H9 (cell line): ENCODE data around the gene TFB1M. TPM values are rescaled to one million over a fixed set of nuclear protein-coding genes. Genes with fewer than 3 reads are reported as not detected.

Source experiments
- DNase-seq: peaks from one replicate; pipeline ENCODE4 v3.0.0-alpha.2; 2017
- H2AFZ ChIP-seq: one replicate; pipeline ENCODE4 v1.6.1; 2013; ENCODE audit warnings: mild to moderate bottlenecking, low read length, control low read depth, moderate library complexity
- H2AK5ac ChIP-seq: 2 replicates; pipeline ENCODE4 v1.6.1; 2013; ENCODE audit warnings: low read length, control low read depth, mixed read lengths; ENCODE audit not compliant: insufficient read length
- H2BK120ac ChIP-seq: one replicate; pipeline ENCODE4 v1.6.1; 2013; ENCODE audit warnings: low read depth, mild to moderate bottlenecking, low read length, control low read depth, inconsistent platforms; ENCODE audit not compliant: poor library complexity, severe bottlenecking
- H2BK12ac ChIP-seq: 2 replicates; pipeline ENCODE4 v1.6.1; 2013; ENCODE audit warnings: low read length, control low read depth, mixed read lengths, low read depth; ENCODE audit not compliant: insufficient read length
- H2BK15ac ChIP-seq: 2 replicates; pipeline ENCODE4 v1.6.1; 2013; ENCODE audit warnings: low read depth, low read length, control low read depth
- H2BK20ac ChIP-seq: one replicate; pipeline ENCODE4 v1.6.1; 2013; ENCODE audit warnings: low read depth, mild to moderate bottlenecking, low read length, control low read depth, inconsistent platforms; ENCODE audit not compliant: poor library complexity, severe bottlenecking
- H2BK5ac ChIP-seq: 2 replicates; pipeline ENCODE4 v1.6.1; 2013; ENCODE audit warnings: low read length, control low read depth, mixed read lengths; ENCODE audit not compliant: insufficient read length
- H3K14ac ChIP-seq: 2 replicates; pipeline ENCODE4 v1.6.1; 2013; ENCODE audit warnings: low read length, control low read depth; ENCODE audit not compliant: insufficient read depth
- H3K18ac ChIP-seq: 2 replicates; pipeline ENCODE4 v1.6.1; 2013; ENCODE audit warnings: low read depth, mild to moderate bottlenecking, mixed read lengths, low read length, control low read depth; ENCODE audit not compliant: insufficient read length
- H3K23ac ChIP-seq: 2 replicates; pipeline ENCODE4 v1.6.1; 2013; ENCODE audit warnings: low read length, control low read depth, mixed read lengths, low read depth; ENCODE audit not compliant: insufficient read length
- H3K23me2 ChIP-seq: 2 replicates; pipeline ENCODE4 v1.6.1; 2013; ENCODE audit warnings: low read depth, mild to moderate bottlenecking, mixed read lengths, low read length, control low read depth; ENCODE audit not compliant: insufficient read length, poor library complexity, severe bottlenecking
- H3K27ac ChIP-seq: 2 replicates; pipeline ENCODE4 v1.5.1; 2013; ENCODE audit warnings: low read length, control low read depth, mixed read lengths, low read depth; ENCODE audit not compliant: insufficient read length
- H3K27me3 ChIP-seq: 2 replicates; pipeline ENCODE4 v1.6.1; 2013; ENCODE audit warnings: low read length, control low read depth, inconsistent platforms; ENCODE audit not compliant: insufficient read depth
- H3K4ac ChIP-seq: 2 replicates; pipeline ENCODE4 v1.6.1; 2013; ENCODE audit warnings: low read depth, mild to moderate bottlenecking, control low read depth, inconsistent platforms, low read length, moderate library complexity
- H3K4me1 ChIP-seq: 2 replicates; pipeline ENCODE4 v1.6.1; 2013; ENCODE audit warnings: low read length, control low read depth, inconsistent platforms; ENCODE audit not compliant: insufficient read depth
- H3K4me2 ChIP-seq: 2 replicates; pipeline ENCODE4 v1.6.1; 2013; ENCODE audit warnings: low read length, control low read depth, mixed read lengths; ENCODE audit not compliant: insufficient read length, insufficient read depth
- H3K56ac ChIP-seq: 2 replicates; pipeline ENCODE4 v1.6.1; 2013; ENCODE audit warnings: low read depth, mild to moderate bottlenecking, mixed read lengths, low read length, control low read depth; ENCODE audit not compliant: insufficient read length
- H3K79me1 ChIP-seq: 2 replicates; pipeline ENCODE4 v1.6.1; 2013; ENCODE audit warnings: low read depth, mild to moderate bottlenecking, moderate library complexity, low read length, control low read depth, inconsistent platforms; ENCODE audit not compliant: insufficient read depth, poor library complexity, severe bottlenecking
- H3K79me2 ChIP-seq: 2 replicates; pipeline ENCODE4 v1.6.1; 2013; ENCODE audit warnings: low read length, control low read depth, inconsistent platforms; ENCODE audit not compliant: insufficient read depth
- H3K9ac ChIP-seq: 2 replicates; pipeline ENCODE4 v1.6.1; 2013; ENCODE audit warnings: low read length, control low read depth, mixed read lengths; ENCODE audit not compliant: insufficient read length; ENCODE audit errors: extremely low read depth
- H3K9me3 ChIP-seq: one replicate; pipeline ENCODE4 v1.6.1; 2013; ENCODE audit warnings: low read depth, low read length, inconsistent platforms; ENCODE audit not compliant: control insufficient read depth
- H3T11ph ChIP-seq: one replicate; pipeline ENCODE4 v1.6.1; 2013; ENCODE audit warnings: mild to moderate bottlenecking, low read length, control low read depth, inconsistent platforms
- H4K20me1 ChIP-seq: one replicate; pipeline ENCODE4 v1.6.1; 2013; ENCODE audit not compliant: control insufficient read depth, insufficient read length, insufficient read depth
- H4K5ac ChIP-seq: 2 replicates; pipeline ENCODE4 v1.6.1; 2013; ENCODE audit warnings: low read depth, mild to moderate bottlenecking, mixed read lengths, low read length, control low read depth; ENCODE audit not compliant: insufficient read length
- H4K8ac ChIP-seq: replicated peaks from 2 replicates; pipeline ENCODE4 v1.6.1; 2013; ENCODE audit warnings: low read length, control low read depth, mixed read lengths, low read depth; ENCODE audit not compliant: insufficient read length
- H4K91ac ChIP-seq: 2 replicates; pipeline ENCODE4 v1.6.1; 2013; ENCODE audit warnings: low read depth, mild to moderate bottlenecking, moderate library complexity, mixed read lengths, low read length, control low read depth; ENCODE audit not compliant: insufficient read length
- H3K27ac Mint-ChIP-seq, 3 experiments: 2 replicates in 2 of 3; 3 replicates in 1 of 3; pipeline ENCODE4 v1.8.0; 2020 to 2021; ENCODE audit warnings: mixed read lengths in 3 of 3, mild to moderate bottlenecking in 1 of 3, moderate library complexity in 1 of 3
- H3K27me3 Mint-ChIP-seq: 2 replicates; pipeline ENCODE4 v1.8.0; 2021; ENCODE audit warnings: low read depth, mild to moderate bottlenecking, moderate library complexity, mixed read lengths
- H3K36me3 Mint-ChIP-seq, 3 experiments: 2 replicates in 2 of 3; 3 replicates in 1 of 3; pipeline ENCODE4 v1.8.0; 2020 to 2021; ENCODE audit warnings: low read depth in 3 of 3, mixed read lengths in 3 of 3; ENCODE audit not compliant: insufficient read depth in 1 of 3
- H3K4me1 Mint-ChIP-seq, 2 experiments: 2 replicates each; pipeline ENCODE4 v1.8.0; 2020; ENCODE audit warnings: mixed read lengths in 2 of 2
- H3K4me3 Mint-ChIP-seq, 2 experiments: 2 replicates in 1 of 2; 3 replicates in 1 of 2; pipeline ENCODE4 v1.8.0; 2020 to 2021; ENCODE audit warnings: mild to moderate bottlenecking in 2 of 2, mixed read lengths in 2 of 2, moderate library complexity in 1 of 2
- H3K9me3 Mint-ChIP-seq, 2 experiments: 2 replicates in 1 of 2; 3 replicates in 1 of 2; pipeline ENCODE4 v1.8.0; 2020; ENCODE audit warnings: mild to moderate bottlenecking in 2 of 2, mixed read lengths in 2 of 2, moderate library complexity in 1 of 2
- WGBS: extraction: QIAGEN DNeasy Blood & Tissue Kit; methylation state at CpG from one replicate; pipeline ENCODE4 v1.1.7; 2013; ENCODE audit warnings: missing lambda C conversion rate, low lambda C conversion rate, mixed read lengths; ENCODE audit not compliant: insufficient read length; ENCODE audit errors: extremely low coverage; 5-methylcytosine and 5-hydroxymethylcytosine counted together
- total RNA-seq: library from RNA; stranded (reverse); gene quantifications from 2 replicates; pipeline ENCODE4 v1.2.1, GENCODE V29; 2021
- TF ChIP-seq, protein P1 (sequence below): fragments of 200-600 bp; sonication (generic); conservative IDR thresholded peaks from 3 replicates; pipeline ENCODE4 v1.8.0; 2021; ENCODE audit warnings: antibody characterized with exemption, mild to moderate bottlenecking

The TFB1M gene
- total RNA-seq, 1 experiment from 2014 or later: 28.6 TPM

DNA sequence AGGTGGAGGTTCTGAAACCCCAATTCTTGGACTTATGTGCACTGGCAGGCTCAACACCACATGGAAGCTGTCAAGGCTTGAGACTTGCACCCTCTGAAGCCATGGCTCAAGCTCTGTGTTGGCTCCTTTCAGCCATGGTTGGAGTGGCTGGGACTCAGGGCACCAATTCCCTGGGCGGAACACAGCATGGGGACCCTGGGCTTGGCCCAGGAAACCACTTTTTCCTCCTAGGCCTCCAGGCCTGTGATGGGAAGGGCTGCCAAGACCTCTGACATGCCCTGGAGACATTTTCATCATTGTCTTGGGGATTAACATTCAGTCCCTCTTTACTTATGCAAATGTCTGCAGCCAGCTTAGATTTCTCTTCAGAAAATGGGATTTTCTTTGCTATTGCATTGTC, 76.7 kb downstream of the TFB1M start:
- DNase-seq: no peak
- H2AFZ ChIP-seq: no peak overlapping the region
- H3K18ac ChIP-seq: no peak overlapping the region
- Mint-ChIP-seq H3K36me3 (peaks cover 42 to 65% (median 56%) of the 10 kb centered on the region in 3 experiments), H3K27me3 (peaks cover 4% of the 10 kb centered on the region), H3K4me3 (no peak overlapping the region), H3K9me3 (peaks cover 33 to 42% of the 10 kb centered on the region in 2 experiments), H3K27ac (no peak overlapping the region), H3K4me1 (peaks cover 8 to 9% of the 10 kb centered on the region in 2 experiments)
- no peaks in the 10 kb centered on the region for H3K4me1 ChIP-seq
- no peak overlapping the region for H3K27ac ChIP-seq
- WGBS: no CpG with 5 or more reads among the region's 1 CpG
- H3K27me3 ChIP-seq: no peaks in the 10 kb centered on the region
- peaks cover 13% of the 10 kb centered on the region for H3K9me3 ChIP-seq
- H4K91ac ChIP-seq: no peak overlapping the region
- no peak overlapping the region for H3K4me2 ChIP-seq
- H3K23ac ChIP-seq: no peak overlapping the region
- H4K8ac ChIP-seq: no peak overlapping the region
- no peak overlapping the region for H3K4ac ChIP-seq
- H4K5ac ChIP-seq: no peak overlapping the region
- TF ChIP-seq, protein P1, sequence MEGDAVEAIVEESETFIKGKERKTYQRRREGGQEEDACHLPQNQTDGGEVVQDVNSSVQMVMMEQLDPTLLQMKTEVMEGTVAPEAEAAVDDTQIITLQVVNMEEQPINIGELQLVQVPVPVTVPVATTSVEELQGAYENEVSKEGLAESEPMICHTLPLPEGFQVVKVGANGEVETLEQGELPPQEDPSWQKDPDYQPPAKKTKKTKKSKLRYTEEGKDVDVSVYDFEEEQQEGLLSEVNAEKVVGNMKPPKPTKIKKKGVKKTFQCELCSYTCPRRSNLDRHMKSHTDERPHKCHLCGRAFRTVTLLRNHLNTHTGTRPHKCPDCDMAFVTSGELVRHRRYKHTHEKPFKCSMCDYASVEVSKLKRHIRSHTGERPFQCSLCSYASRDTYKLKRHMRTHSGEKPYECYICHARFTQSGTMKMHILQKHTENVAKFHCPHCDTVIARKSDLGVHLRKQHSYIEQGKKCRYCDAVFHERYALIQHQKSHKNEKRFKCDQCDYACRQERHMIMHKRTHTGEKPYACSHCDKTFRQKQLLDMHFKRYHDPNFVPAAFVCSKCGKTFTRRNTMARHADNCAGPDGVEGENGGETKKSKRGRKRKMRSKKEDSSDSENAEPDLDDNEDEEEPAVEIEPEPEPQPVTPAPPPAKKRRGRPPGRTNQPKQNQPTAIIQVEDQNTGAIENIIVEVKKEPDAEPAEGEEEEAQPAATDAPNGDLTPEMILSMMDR: no peak
- no peak overlapping the region for H2BK15ac ChIP-seq
- H3K56ac ChIP-seq: no peak overlapping the region
- no peaks in the 10 kb centered on the region for H4K20me1 ChIP-seq
- H2AK5ac ChIP-seq: no peak overlapping the region
- no peak overlapping the region for H2BK5ac ChIP-seq
- no peak overlapping the region for H2BK12ac ChIP-seq
- no peak overlapping the region for H3K9ac ChIP-seq
- H2BK120ac ChIP-seq: no peak overlapping the region
- no peaks in the 10 kb centered on the region for H3K23me2 ChIP-seq
- H3T11ph ChIP-seq: no peak overlapping the region
- H3K79me1 ChIP-seq: no peaks in the 10 kb centered on the region
- H3K79me2 ChIP-seq: no peaks in the 10 kb centered on the region
- H3K14ac ChIP-seq: no peak overlapping the region
- no peak overlapping the region for H2BK20ac ChIP-seq
